Type B pancreatic cell (in vitro differentiated cells): Measurements from ENCODE around the gene RCBTB1. TPM values are rescaled to one million over a fixed set of nuclear protein-coding genes. Genes with fewer than 3 reads are reported as not detected.
A peak's percentile ranks its signal among the peaks of the same experiment; 100 is the strongest.
"Not testable (repeated sequence)": the region's sequence is repeated elsewhere in the genome, so short reads cannot be mapped to it uniquely, and the experiment has no call there.

Experiments used
- DNase-seq: peaks from one replicate; pipeline ENCODE4 v3.0.0; 2021; ENCODE audit warnings: mixed read lengths; ENCODE audit not compliant: unreplicated experiment; ENCODE audit errors: extremely low spot score
- H3K27ac Mint-ChIP-seq: 2 replicates; pipeline ENCODE4 v1.8.0; 2021; ENCODE audit warnings: mild to moderate bottlenecking, mixed read lengths
- H3K27me3 Mint-ChIP-seq: 2 replicates; pipeline ENCODE4 v1.8.0; 2021; ENCODE audit warnings: mixed read lengths
- H3K36me3 Mint-ChIP-seq: 2 replicates; pipeline ENCODE4 v1.8.0; 2021; ENCODE audit warnings: mixed read lengths
- H3K4me1 Mint-ChIP-seq: one replicate; pipeline ENCODE4 v1.8.0; 2021; ENCODE audit warnings: mixed read lengths; ENCODE audit not compliant: unreplicated experiment
- H3K4me3 Mint-ChIP-seq: 2 replicates; pipeline ENCODE4 v1.8.0; 2021; ENCODE audit warnings: mild to moderate bottlenecking, mixed read lengths
- H3K9me3 Mint-ChIP-seq: 2 replicates; pipeline ENCODE4 v1.8.0; 2021; ENCODE audit warnings: mixed read lengths
- total RNA-seq: library from RNA; stranded (reverse); gene quantifications from 2 replicates; pipeline ENCODE4 v1.2.1, GENCODE V29; 2021; ENCODE audit warnings: low replicate concordance
- TF ChIP-seq, protein P1 (sequence below): fragments of 200-600 bp; sonication (generic); conservative IDR thresholded peaks from 2 replicates; pipeline ENCODE4 v1.5.0; 2021; ENCODE audit warnings: antibody characterized with exemption, mild to moderate bottlenecking

RCBTB1 gene
- total RNA-seq, 1 donor from 2014 or later = 30.7 TPM

DNA sequence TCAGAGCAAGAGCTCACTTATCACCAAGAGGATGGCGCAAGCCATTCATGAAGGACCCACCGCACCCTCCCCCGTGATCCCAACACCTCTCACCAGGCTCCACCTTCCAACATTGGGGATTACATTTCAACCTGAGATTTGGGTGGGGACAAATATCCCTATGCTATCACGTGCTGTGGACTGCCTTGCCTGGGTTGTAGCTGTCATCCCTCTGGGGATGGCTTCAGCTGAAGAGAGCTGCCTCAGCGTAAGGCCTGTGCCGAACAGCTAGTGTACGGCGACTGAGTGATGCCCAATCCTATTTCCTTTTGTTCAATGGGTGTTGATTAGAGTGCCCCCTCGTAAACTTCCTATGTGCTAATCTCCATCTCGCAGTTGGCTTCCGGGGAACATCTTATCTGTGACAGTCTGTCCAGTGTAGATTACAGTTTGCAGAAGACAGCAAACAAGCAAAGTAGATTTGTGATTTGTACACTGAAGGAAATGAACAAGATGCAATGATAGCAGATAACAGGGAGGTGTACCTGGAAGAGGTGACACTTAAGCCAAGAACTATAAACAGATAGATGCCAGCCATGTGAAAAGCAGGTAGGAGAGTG is 11.8 kb upstream of the RCBTB1 start:
- no peak overlapping the region for H3K4me3 Mint-ChIP-seq
- no peaks in the 10 kb centered on the region for H3K9me3 Mint-ChIP-seq
- no peak overlapping the region for H3K27ac Mint-ChIP-seq
- TF ChIP-seq, protein P1, sequence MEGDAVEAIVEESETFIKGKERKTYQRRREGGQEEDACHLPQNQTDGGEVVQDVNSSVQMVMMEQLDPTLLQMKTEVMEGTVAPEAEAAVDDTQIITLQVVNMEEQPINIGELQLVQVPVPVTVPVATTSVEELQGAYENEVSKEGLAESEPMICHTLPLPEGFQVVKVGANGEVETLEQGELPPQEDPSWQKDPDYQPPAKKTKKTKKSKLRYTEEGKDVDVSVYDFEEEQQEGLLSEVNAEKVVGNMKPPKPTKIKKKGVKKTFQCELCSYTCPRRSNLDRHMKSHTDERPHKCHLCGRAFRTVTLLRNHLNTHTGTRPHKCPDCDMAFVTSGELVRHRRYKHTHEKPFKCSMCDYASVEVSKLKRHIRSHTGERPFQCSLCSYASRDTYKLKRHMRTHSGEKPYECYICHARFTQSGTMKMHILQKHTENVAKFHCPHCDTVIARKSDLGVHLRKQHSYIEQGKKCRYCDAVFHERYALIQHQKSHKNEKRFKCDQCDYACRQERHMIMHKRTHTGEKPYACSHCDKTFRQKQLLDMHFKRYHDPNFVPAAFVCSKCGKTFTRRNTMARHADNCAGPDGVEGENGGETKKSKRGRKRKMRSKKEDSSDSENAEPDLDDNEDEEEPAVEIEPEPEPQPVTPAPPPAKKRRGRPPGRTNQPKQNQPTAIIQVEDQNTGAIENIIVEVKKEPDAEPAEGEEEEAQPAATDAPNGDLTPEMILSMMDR = no peak
- H3K27me3 Mint-ChIP-seq = peaks cover 3% of the 10 kb centered on the region
- H3K4me1 Mint-ChIP-seq = peaks cover 2% of the 10 kb centered on the region
- no peak for DNase-seq
- no peaks in the 10 kb centered on the region for H3K36me3 Mint-ChIP-seq

- H3K4me3 Mint-ChIP-seq = no peak overlapping the region
- DNase-seq = no peak
- no peaks in the 10 kb centered on the region for H3K36me3 Mint-ChIP-seq
- no peaks in the 10 kb centered on the region for H3K4me1 Mint-ChIP-seq
- H3K27ac Mint-ChIP-seq = no peak overlapping the region
- TF ChIP-seq, protein P1 = no peak
- no peaks in the 10 kb centered on the region for H3K9me3 Mint-ChIP-seq
- peaks cover 3% of the 10 kb centered on the region for H3K27me3 Mint-ChIP-seq
Observed at GRCh38 chr13:49596221-49596620, 10.9 kb upstream of the RCBTB1 start.

DNA sequence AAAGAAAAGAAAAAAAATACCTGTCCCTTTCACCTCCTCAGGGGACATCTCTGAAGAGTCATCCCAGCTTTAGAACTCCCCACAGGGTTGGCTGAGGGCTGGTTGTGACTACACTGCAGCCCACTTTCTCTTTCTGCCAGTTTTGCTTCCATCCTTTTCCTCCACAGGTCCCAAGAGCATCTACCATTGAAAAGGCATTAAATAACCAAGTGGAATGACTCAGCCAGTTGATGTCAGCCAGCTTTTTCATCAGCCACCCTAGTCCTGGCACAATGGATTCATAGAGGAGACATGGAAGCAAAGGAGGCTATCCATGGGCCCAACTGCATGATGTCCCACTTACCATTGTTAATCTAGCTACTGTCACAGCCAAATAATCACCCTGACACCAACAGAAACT is 9.2 kb upstream of the RCBTB1 start:
- no peaks in the 10 kb centered on the region for H3K36me3 Mint-ChIP-seq
- TF ChIP-seq, protein P1 = no peak
- no peak overlapping the region for H3K27ac Mint-ChIP-seq
- no peak for DNase-seq
- peaks cover 3% of the 10 kb centered on the region for H3K27me3 Mint-ChIP-seq
- H3K4me3 Mint-ChIP-seq = no peak overlapping the region
- no peaks in the 10 kb centered on the region for H3K4me1 Mint-ChIP-seq
- H3K9me3 Mint-ChIP-seq = no peaks in the 10 kb centered on the region

GRCh38 chr13:49593876-49594275 is 8.5 kb upstream of the RCBTB1 start:
- not testable (repeated sequence) for H3K4me3 Mint-ChIP-seq

GRCh38 chr13:49590714-49591113 is 5.4 kb upstream of the RCBTB1 start:
- H3K4me1 Mint-ChIP-seq, H3K27ac Mint-ChIP-seq, H3K27me3 Mint-ChIP-seq, DNase-seq, H3K4me3 Mint-ChIP-seq, H3K9me3 Mint-ChIP-seq, H3K36me3 Mint-ChIP-seq: not testable (repeated sequence)

More at GRCh38 chr13:49593876-49594275, 8.5 kb upstream of the RCBTB1 start:
- H3K36me3 Mint-ChIP-seq, H3K27me3 Mint-ChIP-seq, H3K4me1 Mint-ChIP-seq, H3K9me3 Mint-ChIP-seq, H3K27ac Mint-ChIP-seq, DNase-seq: not testable (repeated sequence)

- peaks cover 9% of the 10 kb centered on the region for H3K4me1 Mint-ChIP-seq
- no peaks in the 10 kb centered on the region for H3K27me3 Mint-ChIP-seq
- H3K9me3 Mint-ChIP-seq = no peaks in the 10 kb centered on the region
- TF ChIP-seq, protein P1 = no peak
- no peak overlapping the region for H3K27ac Mint-ChIP-seq
- peak overlapping the region; percentile 89 for H3K4me3 Mint-ChIP-seq
- DNase-seq = no peak
- no peaks in the 10 kb centered on the region for H3K36me3 Mint-ChIP-seq
Observed at GRCh38 chr13:49587311-49587847, 2.0 kb upstream of the RCBTB1 start.
